Measurements from ENCODE around the gene LRRTM2. TPM values are rescaled to one million over a fixed set of nuclear protein-coding genes. Genes with fewer than 3 reads are reported as not detected.
"Not testable (repeated sequence)": the region's sequence is repeated elsewhere in the genome, so short reads cannot be mapped to it uniquely, and the experiment has no call there.

The LRRTM2 gene
- total RNA-seq, 2 experiments from 2014 or later = not detected

- Mint-ChIP-seq H3K27ac (no peak overlapping the region), H3K36me3 (ENCODE audit: low read depth) (no peaks in the 10 kb centered on the region), H3K27me3 (ENCODE audit: low read depth) (peaks cover 2% of the 10 kb centered on the region), H3K9me3 (no peaks in the 10 kb centered on the region), H3K4me3 (no peak overlapping the region), H3K4me1 (ENCODE audit: low read depth) (peaks cover 3% of the 10 kb centered on the region)
- intact Hi-C loops (cut with micrococcal nuclease) = no loop called here
- CTCF ChIA-PET = interaction anchor here (0.8 to 4.5 kb wide), 4 partner anchors 20 to 1126 kb away, joined by 3 to 13 read pairs (median 4); no protein-coding TSS in a partner anchor
- no peak for DNase-seq
Observed at GRCh38 chr5:138844812-138845513, 30.2 kb downstream of the LRRTM2 start.

DNA sequence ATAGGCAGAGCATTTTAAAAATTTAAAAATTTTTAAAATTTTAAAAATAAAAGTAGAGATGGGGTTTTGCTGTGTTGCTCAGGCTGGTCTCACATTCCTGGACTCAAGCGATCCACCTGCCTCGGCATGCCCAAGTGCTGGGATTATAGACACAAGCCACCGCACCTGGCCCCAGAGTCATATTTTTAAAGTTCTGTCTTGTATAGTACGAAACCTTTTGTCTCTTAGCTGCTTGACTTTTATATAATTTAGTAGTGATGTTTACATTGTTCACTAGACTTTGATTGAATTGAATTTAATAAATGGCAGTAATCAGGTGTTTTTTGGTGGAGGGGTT lies 31.0 kb downstream of the LRRTM2 start:
- Mint-ChIP-seq H3K27me3 (ENCODE audit: low read depth) (peaks cover 4% of the 10 kb centered on the region), H3K36me3 (ENCODE audit: low read depth) (no peaks in the 10 kb centered on the region), H3K4me3 (no peak overlapping the region), H3K4me1 (ENCODE audit: low read depth) (peaks cover 3% of the 10 kb centered on the region), H3K27ac (no peak overlapping the region), H3K9me3 (no peaks in the 10 kb centered on the region)
- CTCF ChIA-PET = no interaction called here
- DNase-seq = no peak
- intact Hi-C loops (cut with micrococcal nuclease) = no loop called here

- H3K27ac Mint-ChIP-seq = no peak overlapping the region
- peaks cover 4% of the 10 kb centered on the region for H3K27me3 Mint-ChIP-seq (ENCODE audit: low read depth)
- no peaks in the 10 kb centered on the region for H3K9me3 Mint-ChIP-seq
- CTCF ChIA-PET = no interaction called here
- H3K4me3 Mint-ChIP-seq = no peak overlapping the region
- intact Hi-C loops (cut with micrococcal nuclease) = no loop called here
- DNase-seq = no peak
- H3K36me3 Mint-ChIP-seq (ENCODE audit: low read depth) = no peaks in the 10 kb centered on the region
- peaks cover 3% of the 10 kb centered on the region for H3K4me1 Mint-ChIP-seq (ENCODE audit: low read depth)
Observed at GRCh38 chr5:138843316-138844124, 31.6 kb downstream of the LRRTM2 start.

DNA sequence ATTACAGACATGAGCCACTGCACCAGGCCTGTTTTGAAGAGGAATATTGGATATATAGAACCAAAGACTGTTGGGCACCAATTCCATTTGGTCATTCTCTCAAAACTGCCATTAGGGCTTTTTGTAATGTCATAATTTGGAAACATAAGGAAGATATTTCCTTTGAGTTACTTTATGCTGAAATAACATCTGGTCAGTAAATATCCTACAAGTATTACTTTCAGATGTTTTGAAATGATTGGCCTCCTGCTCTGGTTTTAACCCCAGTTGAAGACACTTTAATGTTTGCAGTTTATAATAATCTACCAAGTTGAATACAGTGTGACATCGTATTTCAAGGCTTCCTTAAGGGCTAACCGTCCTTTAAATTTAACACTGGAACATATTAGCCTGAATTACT lies 33.6 kb downstream of the LRRTM2 start:
- no peak for DNase-seq
- peaks cover 4% of the 10 kb centered on the region for H3K27me3 Mint-ChIP-seq (ENCODE audit: low read depth)
- CTCF ChIA-PET = no interaction called here
- peaks cover 3% of the 10 kb centered on the region for H3K4me1 Mint-ChIP-seq (ENCODE audit: low read depth)
- intact Hi-C loops (cut with micrococcal nuclease) = no loop called here
- H3K4me3 Mint-ChIP-seq = no peak overlapping the region
- H3K9me3 Mint-ChIP-seq = no peaks in the 10 kb centered on the region
- no peak overlapping the region for H3K27ac Mint-ChIP-seq
- H3K36me3 Mint-ChIP-seq (ENCODE audit: low read depth) = no peaks in the 10 kb centered on the region

- no peak overlapping the region for H3K4me3 Mint-ChIP-seq
- peaks cover 3% of the 10 kb centered on the region for H3K4me1 Mint-ChIP-seq (ENCODE audit: low read depth)
- intact Hi-C loops (cut with micrococcal nuclease) = no loop called here
Observed at GRCh38 chr5:138840103-138840502, 35.0 kb downstream of the LRRTM2 start.

DNA sequence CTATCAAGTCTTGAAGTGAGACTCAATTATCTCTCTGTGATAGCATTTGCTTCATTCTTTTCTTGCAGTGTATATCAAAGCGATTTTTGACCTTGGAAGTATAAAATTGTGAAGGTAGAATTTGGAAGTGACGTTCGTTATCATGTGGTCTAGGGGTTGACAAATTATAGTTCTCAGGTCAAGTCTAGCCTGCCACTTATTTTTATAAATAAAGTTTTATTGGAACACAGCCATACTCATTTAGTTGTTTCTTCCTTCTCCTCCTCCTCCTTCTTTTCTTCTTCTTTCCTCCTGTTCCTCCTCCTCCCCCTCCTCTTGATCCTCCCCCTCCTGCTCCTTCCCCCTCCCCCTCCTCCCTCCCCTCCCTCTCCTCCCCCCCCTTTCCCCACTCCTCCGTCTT lies 38.0 kb downstream of the LRRTM2 start:
- Mint-ChIP-seq H3K27me3 (ENCODE audit: low read depth) (peaks cover 4% of the 10 kb centered on the region), H3K9me3 (no peaks in the 10 kb centered on the region), H3K4me3 (no peak overlapping the region), H3K36me3 (ENCODE audit: low read depth) (no peaks in the 10 kb centered on the region), H3K4me1 (ENCODE audit: low read depth) (no peaks in the 10 kb centered on the region), H3K27ac (no peak overlapping the region)
- CTCF ChIA-PET = no interaction called here
- no peak for DNase-seq
- intact Hi-C loops (cut with micrococcal nuclease) = no loop called here

More at GRCh38 chr5:138840103-138840502, 35.0 kb downstream of the LRRTM2 start:
- H3K9me3 Mint-ChIP-seq = no peaks in the 10 kb centered on the region
- CTCF ChIA-PET = interaction anchor here (0.6 kb wide), 1 partner anchor 390 kb away, joined by 3 read pairs; no protein-coding TSS in a partner anchor
- H3K27ac Mint-ChIP-seq = no peak overlapping the region
- peaks cover 4% of the 10 kb centered on the region for H3K27me3 Mint-ChIP-seq (ENCODE audit: low read depth)
- no peaks in the 10 kb centered on the region for H3K36me3 Mint-ChIP-seq (ENCODE audit: low read depth)
- no peak for DNase-seq

DNA sequence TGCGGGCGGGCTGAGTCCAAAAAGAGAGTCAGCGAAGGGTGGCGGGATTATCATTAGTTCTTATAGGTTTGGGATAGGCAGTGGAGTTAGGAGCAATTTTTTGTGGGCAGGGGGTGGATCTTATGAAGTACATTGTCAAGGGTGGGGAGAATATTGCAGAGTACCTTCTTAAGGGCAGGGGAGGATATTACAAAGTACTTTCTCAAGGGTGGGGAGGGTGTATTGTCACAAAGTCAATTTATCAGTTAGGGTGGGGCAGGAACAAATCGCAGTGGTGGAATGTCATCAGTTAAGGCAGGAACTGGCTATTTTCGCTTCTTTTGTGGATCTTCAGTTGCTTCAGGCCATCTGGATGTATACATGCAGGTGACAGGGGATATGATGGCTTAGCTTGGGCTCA lies 40.3 kb downstream of the LRRTM2 start:
- H3K9me3 Mint-ChIP-seq; H3K36me3 Mint-ChIP-seq (ENCODE audit: low read depth); H3K4me3 Mint-ChIP-seq; H3K27me3 Mint-ChIP-seq (ENCODE audit: low read depth); DNase-seq; intact Hi-C loops (cut with micrococcal nuclease); H3K27ac Mint-ChIP-seq; H3K4me1 Mint-ChIP-seq (ENCODE audit: low read depth): not testable (repeated sequence)
- CTCF ChIA-PET = interaction anchor here (0.8 kb wide), 1 partner anchor 9 kb away, joined by 3 read pairs; no protein-coding TSS in a partner anchor

DNA sequence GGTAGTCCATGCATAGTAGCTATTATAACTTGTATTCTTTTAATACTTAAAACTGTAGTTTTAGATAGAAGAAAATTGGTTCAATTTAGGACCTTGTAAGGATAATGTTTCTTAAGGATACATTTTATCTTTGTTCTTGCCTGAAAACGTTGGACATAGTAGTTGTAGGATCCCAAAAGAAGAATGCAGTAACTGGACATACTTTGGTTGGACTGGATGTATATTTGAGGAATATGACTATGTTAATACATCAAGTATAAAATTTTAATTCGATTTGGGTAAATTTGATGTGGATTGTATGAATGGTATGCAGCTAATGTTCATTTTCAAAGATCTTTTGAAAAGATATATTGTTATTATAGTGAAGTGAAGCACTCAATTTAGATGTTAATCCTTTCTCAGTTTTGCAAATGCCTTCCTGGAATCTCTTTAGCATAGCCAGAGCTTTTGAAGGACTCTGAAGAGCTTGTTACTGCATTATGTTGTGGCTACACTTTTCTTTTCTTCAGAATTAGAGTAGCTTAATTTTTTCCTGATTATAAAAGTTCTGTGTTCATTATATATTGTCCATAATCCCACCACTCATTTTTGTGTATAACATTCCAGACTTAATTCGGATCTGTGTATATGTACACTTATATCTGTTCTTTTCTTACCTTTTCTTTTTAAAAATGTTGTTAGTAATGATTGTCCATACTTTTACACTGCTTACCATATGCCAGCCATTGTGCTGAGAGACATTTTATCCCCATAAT lies 41.2 kb downstream of the LRRTM2 start:
- CTCF ChIA-PET = no interaction called here
- H3K27me3 Mint-ChIP-seq (ENCODE audit: low read depth) = no peaks in the 10 kb centered on the region
- no peaks in the 10 kb centered on the region for H3K4me1 Mint-ChIP-seq (ENCODE audit: low read depth)
- no peak for DNase-seq
- H3K27ac Mint-ChIP-seq = no peak overlapping the region
- H3K4me3 Mint-ChIP-seq = no peak overlapping the region
- no peaks in the 10 kb centered on the region for H3K36me3 Mint-ChIP-seq (ENCODE audit: low read depth)
- H3K9me3 Mint-ChIP-seq = no peaks in the 10 kb centered on the region
- intact Hi-C loops (cut with micrococcal nuclease) = no loop called here

- intact Hi-C loops (cut with micrococcal nuclease) = no loop called here
- no peak for DNase-seq
- Mint-ChIP-seq H3K27ac (no peak overlapping the region), H3K36me3 (ENCODE audit: low read depth) (no peaks in the 10 kb centered on the region), H3K27me3 (ENCODE audit: low read depth) (no peaks in the 10 kb centered on the region), H3K9me3 (no peaks in the 10 kb centered on the region), H3K4me1 (ENCODE audit: low read depth) (no peaks in the 10 kb centered on the region), H3K4me3 (no peak overlapping the region)
- CTCF ChIA-PET = no interaction called here
Observed at GRCh38 chr5:138833080-138833479, 42.1 kb downstream of the LRRTM2 start.

DNA sequence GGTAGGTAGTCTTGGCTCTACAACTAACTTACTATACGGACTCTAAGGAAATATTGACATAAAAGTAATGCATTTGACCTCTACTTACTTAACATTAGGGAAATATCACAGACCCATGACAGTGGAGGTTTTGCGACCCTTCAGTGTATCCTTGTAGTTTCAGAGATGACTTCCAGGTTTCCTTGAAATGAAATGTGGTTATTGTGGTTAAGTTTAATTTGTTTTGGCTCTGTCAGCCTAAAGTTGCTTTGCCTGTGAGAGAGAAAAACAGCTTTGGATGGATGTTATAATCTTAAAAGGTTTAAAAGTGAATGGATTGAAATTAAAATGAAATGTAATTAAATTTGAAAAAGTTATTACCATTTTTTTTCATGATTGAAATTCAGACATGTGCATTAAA lies 42.9 kb downstream of the LRRTM2 start:
- no peaks in the 10 kb centered on the region for H3K27me3 Mint-ChIP-seq (ENCODE audit: low read depth)
- H3K4me3 Mint-ChIP-seq = no peak overlapping the region
- H3K27ac Mint-ChIP-seq = no peak overlapping the region
- H3K9me3 Mint-ChIP-seq = no peaks in the 10 kb centered on the region
- CTCF ChIA-PET = interaction anchor here (0.6 kb wide), 1 partner anchor 434 kb away, joined by 3 read pairs; no protein-coding TSS in a partner anchor
- no peaks in the 10 kb centered on the region for H3K4me1 Mint-ChIP-seq (ENCODE audit: low read depth)
- intact Hi-C loops (cut with micrococcal nuclease) = no loop called here
- H3K36me3 Mint-ChIP-seq (ENCODE audit: low read depth) = no peaks in the 10 kb centered on the region
- DNase-seq = no peak

- Mint-ChIP-seq H3K27ac (no peak overlapping the region), H3K36me3 (ENCODE audit: low read depth) (no peaks in the 10 kb centered on the region), H3K27me3 (ENCODE audit: low read depth) (no peaks in the 10 kb centered on the region), H3K9me3 (no peaks in the 10 kb centered on the region), H3K4me3 (no peak overlapping the region), H3K4me1 (ENCODE audit: low read depth) (no peaks in the 10 kb centered on the region)
- CTCF ChIA-PET = interaction anchor here (0.6 kb wide), 1 partner anchor 435 kb away, joined by 3 read pairs; no protein-coding TSS in a partner anchor
- intact Hi-C loops (cut with micrococcal nuclease) = no loop called here
- no peak for DNase-seq
Observed at GRCh38 chr5:138831703-138832102, 43.4 kb downstream of the LRRTM2 start.

DNA sequence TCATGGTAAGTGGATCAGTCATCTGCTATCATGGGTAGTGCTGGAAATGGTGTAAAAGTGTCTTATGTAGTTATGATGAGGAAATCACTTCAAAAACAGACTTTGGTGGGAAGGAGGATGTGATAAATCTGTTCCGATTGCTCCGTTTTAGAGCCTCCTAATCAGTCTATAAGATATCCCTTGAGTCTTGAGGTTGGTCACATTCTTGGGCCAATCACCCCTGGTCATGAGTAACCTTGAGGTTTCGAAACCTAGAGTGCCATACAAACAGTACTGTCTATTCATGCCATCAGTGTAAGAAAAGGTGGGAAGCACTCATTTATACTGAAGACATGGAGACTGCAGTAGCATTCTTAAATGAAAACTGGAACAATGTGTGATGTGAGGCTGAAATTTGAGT lies 45.8 kb downstream of the LRRTM2 start:
- DNase-seq = no peak
- CTCF ChIA-PET = interaction anchor here (0.7 kb wide), 2 partner anchors 431 to 1140 kb away, joined by 4 to 5 read pairs; no protein-coding TSS in a partner anchor
- Mint-ChIP-seq H3K9me3 (no peaks in the 10 kb centered on the region), H3K27ac (no peak overlapping the region), H3K36me3 (ENCODE audit: low read depth) (no peaks in the 10 kb centered on the region), H3K4me1 (ENCODE audit: low read depth) (no peaks in the 10 kb centered on the region), H3K27me3 (ENCODE audit: low read depth) (peaks cover 4% of the 10 kb centered on the region), H3K4me3 (no peak overlapping the region)
- intact Hi-C loops (cut with micrococcal nuclease) = loop anchor here (5.0 kb wide), 1 partner anchor 187 kb away; no protein-coding TSS in a partner anchor
